ENCODE measurements around the gene TIAM1. TPM values are rescaled to one million over a fixed set of nuclear protein-coding genes. Genes with fewer than 3 reads are reported as not detected.

Gene TIAM1
- total and polyA plus RNA-seq, 2 of the 8 experiments (the other 6 are each of a cell fraction or from before 2014, with no cell fraction given), result 10.1 to 30.7 TPM

GRCh38 chr21:31264574-31264973 is 79.5 kb downstream of the TIAM1 start (continued):
- TF ChIP-seq CHD2 (IDR thresholded peaks at IDR 0.05; ENCODE audit: low read length) (no peak), KDM1A (IDR thresholded peaks at IDR 0.05; ENCODE audit: borderline replicate concordance, low read length) (no peak), RFX5 (IDR thresholded peaks at IDR 0.05; ENCODE audit: borderline replicate concordance, low read depth, low read length) (no peak), TAF1 (IDR thresholded peaks at IDR 0.05; ENCODE audit: low read depth, low read length) (no peak)
